SKM-1 (cell line): ENCODE measurements around the gene C1QTNF9.
"Not testable (repeated sequence)": the region's sequence is repeated elsewhere in the genome, so short reads cannot be mapped to it uniquely, and the experiment has no call there.

Source experiments
- DNase-seq: peaks from one replicate; lab custom pipeline; 2025; ENCODE audit not compliant: unreplicated experiment; lab: John Stamatoyannopoulos, UW

Gene C1QTNF9

GRCh38 chr13:24281188-24282008, 28.0 kb upstream of the C1QTNF9 start:
- DNase-seq = no peak

DNA sequence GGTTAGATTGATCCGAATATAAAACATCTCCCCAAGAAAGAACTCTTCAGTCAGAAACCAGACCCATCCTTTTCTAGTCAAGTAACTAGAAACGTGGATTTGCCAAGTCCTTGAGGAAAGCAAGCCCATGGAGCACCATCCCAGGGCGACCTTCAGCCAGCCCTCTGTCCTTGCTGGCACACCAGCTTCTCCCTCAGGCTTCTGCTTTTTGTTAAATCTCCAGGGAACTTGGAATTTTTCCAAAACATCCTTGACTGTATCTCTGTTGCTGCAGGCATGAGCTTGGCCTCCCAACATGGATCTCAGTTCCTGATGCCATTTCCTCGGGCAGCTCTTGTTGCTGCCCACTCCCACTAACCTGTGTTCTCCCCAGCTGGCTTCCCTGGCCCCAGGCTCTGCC, 27.1 kb upstream of the C1QTNF9 start:
- no peak for DNase-seq

DNA sequence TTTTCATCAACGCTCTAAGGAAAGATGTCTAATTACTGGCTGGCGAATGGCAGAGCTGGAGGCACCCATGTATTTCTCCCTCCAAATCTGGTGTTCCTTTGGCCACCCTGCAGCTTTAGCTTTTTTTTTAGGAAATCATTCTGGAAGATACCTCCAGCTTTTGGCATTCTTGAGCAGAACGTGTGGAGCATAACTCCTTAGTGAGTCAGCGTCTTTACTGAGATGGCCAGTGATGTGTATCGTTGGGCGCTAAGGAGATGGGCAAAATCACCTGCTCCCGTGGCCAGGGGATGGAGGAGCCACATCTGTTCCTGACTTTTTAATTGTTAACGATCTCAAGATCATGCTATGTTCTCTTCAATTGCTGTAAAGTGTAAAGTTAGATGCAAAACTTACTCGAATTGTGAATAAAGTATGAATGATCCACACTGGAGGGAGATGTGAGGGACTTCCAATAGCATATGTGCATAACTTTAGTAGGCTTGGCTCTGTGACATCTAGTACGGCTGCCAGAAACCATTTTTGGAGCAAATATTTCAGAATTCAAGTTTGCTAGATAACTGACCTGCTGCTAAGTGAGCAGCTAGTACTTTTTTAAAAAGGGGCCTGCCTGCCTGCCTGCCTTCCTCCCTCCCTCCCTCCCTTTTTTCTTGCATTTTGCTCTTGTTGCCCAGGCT, 24.4 kb upstream of the C1QTNF9 start:
- no peak for DNase-seq

DNA sequence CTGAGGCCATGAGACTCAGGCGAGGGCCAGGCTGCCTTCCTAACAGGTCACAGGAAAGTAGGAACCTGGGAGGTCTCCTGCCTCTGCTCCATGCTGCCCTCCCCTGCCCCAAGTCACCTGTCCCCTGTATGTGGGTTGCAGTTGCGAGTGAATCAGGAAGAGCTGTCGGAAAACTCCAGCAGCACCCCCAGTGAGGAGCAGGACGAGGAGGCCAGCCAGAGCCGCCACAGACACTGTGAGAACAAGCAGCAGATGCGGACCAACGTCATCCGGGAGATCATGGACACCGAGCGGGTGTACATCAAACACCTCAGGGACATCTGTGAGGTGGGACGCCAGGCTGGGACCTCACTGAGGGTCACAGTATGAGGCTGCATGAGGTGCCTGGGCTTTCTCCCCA, 22.8 kb upstream of the C1QTNF9 start:
- no peak for DNase-seq

DNA sequence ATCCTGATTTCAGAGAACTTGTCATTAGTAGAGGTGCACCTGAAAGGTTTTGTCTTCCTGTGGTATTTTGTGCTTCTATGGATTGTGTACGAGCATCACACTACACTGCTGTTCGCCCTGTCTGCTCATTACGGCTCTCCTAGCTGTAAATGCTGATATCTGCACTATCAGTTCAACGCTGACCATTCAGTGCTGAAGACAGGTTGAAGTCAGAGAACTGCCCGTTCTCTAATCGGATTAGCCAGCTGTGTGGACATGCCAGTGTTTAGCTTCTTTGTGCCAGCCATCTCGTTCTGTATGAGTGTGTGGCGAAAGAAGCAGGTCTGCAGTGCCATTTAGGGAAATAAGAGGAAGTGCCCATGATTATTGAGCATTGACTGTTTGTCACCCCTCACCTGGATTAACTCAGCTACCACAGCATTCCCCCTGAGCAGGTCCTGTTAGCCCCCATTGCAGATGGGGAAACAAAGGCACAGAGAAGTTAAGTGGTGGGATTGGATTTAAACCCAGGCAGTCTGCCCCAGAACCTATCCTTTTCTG, 21.6 kb upstream of the C1QTNF9 start:
- DNase-seq = no peak

GRCh38 chr13:24288870-24289269, 20.5 kb upstream of the C1QTNF9 start:
- no peak for DNase-seq

GRCh38 chr13:24290280-24290932, 19.0 kb upstream of the C1QTNF9 start:
- DNase-seq = no peak

- no peak for DNase-seq
These were observed 16.9 kb upstream of the C1QTNF9 start for GRCh38 chr13:24292481-24292880.

DNA sequence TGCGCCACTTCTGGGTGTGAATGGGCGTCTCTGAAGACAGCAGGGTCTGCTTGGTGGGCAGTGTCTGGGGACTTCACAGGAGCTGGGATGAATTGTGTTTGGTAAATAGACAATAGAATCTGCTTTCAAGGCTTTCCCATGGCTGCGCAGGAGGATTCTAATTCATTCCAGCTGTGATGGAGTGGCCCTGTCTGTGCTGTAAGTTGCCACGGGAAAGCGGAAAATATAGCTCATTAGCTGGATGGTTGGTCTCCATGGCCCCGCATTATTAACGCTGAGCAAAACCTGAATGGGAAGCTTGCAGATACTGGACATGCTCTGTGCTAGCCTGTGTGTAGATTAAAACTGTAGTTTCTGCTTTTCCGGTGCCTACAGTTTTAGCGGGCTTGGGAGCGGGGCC, 15.6 kb upstream of the C1QTNF9 start:
- no peak for DNase-seq

DNA sequence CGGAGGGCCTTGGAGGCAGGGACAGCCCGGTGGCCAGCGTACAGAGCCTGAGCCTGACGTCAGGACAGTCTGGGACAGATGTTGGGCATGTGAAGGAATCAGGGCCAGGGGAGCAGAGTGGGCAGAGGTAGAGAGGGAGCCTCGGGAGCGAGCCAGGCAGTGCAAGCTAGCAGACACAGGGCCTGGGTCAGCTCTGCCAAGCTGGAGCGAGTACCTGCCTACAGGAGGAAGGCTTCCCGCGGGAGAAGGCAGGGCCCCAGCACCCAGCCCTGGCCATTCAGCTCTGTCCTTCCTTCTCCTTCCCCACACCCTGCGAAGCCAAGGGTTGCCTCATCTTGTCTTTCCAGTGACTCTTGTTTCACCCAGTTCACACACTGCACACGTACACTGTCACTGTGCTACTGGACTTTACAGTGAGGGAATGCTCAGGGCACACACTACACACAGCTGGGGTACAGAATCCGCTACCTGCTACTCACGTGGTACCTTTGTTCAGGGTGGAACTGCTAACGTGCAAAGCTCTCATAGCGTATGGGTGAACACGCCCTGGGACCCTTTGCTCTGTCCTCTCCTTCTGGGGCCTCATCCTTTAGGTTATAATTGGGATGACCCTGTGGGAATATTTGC, 9.8 kb upstream of the C1QTNF9 start:
- DNase-seq = no peak

DNA sequence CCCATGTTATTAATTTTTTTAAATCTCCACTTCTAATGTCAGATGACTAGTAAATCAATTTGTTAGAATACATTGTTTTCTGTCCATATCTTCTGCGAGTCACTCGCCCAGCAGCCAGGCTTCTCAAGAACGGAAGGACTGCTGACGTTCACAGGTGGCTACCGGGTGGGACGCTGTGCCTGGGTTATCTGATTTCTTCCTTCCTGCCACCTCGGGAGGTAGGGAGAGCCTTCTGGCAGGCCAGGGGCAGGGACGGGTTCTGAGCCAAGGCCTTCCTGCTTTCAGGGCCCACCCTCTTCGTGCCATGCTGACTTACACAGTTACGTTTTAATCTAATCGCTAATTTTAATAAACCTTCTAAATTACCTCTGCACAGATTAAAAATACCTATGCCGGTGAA, 7.9 kb upstream of the C1QTNF9 start:
- DNase-seq = no peak

- DNase-seq = no peak
These were observed 7.5 kb upstream of the C1QTNF9 start for GRCh38 chr13:24301911-24302310.

DNA sequence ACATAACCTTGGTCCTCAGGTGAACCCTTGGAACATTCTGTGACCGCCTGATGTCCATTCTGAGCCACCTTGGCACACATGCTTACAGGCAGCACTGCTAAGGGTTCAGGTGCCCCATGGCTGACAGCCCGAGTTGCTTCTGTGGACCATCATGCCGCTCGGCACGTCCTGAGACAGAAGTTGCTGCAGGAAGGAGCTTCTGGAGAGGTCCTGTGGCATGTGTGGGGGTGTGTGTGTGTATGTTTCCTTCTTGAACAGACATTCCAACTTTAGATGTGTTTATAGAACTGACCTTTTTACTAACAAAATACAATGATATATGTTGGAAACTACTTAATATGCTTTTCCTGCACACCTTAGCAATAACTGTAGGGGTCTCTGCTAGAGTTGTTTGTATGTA, 4.8 kb upstream of the C1QTNF9 start:
- DNase-seq = no peak

DNA sequence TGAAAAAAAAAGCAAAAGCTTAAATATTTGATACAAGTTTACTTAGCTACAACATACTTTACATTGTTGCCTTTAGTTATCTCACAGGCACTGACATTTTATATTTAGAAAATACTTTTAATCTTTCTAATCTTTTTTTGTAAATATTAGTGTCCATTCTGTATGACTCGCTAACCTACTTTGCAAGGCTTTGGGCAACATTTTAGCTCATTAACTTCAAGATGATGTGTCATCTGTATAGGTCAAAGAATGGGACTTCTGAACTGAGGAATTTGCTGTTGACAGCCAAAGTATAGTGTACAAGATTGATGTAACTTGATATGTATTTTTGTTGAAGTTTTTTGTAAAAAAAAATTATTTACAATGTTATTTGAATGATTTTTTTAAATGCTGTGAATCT, 2.7 kb upstream of the C1QTNF9 start:
- no peak for DNase-seq

DNA sequence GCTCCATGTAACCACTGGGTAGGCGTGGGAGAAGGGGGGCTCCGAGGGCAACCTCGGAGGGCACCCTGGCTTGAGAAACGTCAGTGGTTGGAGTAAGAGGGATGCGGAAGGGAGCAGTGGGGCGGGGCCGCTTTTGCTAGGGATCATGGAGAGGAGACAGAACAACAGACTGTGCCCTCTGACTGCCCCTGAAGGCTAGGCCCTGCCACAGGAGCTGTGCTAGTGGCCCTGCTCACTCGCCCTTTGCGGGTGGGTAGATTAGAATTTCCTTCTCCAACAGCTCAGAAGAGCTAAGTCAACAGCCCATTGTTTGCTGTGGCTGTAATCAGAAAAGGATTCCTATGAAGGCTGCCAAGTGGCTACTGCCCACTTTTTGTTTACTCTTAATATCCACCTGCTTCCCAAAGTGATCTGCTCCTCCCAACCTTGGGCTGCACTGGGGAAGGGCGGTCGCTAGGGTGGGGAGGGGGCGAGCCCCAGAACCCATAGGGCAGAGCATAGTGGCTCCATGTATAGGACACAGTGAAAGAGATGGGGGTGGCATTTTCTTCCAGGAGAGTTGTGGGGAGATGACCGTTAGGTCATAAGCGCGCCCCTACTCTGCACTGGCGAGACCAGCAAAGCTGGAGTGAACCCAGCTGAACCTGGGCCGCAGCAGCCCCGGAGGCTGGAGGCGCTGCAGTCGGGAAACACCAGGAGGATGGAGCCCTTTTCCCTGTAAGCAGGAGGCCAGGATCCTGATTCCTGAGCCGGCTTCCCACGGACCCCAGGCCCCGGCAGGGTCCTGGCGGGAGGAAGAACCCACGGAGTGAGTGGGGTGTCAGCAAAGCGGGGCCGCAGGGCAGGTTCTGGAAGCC, 1.9 kb upstream of the C1QTNF9 start:
- DNase-seq = no peak

DNA sequence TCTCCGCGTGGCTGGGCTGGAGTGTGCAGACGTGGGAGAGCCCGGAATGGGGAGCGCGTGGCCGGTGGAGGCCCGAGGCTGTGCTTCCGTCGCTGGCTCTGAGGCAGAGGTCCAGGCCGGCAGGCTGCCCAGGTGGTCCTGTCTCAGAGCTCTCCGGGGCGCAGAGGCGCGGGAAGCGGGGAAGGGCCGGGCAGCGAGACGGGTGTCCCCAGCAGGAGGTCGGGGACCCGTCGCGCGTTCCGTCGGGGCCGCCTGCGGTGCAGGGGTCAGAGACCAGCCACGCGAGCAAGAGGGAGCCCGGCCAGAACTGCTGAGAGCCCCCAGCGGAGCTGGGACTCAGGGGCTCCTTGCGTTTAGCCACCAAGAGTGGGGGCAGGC, 1.3 kb upstream of the C1QTNF9 start:
- no peak for DNase-seq

DNA sequence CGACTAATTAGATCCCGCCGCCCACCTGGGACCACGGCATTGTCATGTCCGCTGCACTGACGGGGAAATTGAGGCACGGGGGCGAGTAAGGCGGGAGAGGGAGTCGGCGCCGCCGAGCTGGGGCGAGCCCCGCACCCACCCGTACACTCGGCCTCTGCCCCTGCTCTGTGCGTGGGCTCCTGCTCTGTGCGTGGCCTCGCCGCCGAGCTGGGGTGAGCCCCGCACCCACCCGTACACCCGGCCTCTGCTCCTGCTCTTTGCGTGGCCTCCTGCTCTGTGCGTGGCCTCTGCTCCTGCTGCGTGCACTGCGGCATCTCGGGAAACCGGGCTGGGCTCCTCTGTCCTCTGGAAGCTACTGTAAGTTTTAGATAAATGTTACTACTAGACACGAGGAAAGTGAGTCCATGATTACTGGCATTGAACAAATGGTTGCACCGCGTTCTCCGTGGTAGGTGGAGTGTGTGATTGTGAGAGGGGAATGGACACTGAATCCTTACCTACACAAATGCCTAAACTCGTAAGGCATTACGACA, 826 bp upstream of the C1QTNF9 start:
- DNase-seq = no peak

- DNase-seq = no peak
These were observed 4.1 kb downstream of the C1QTNF9 start for GRCh38 chr13:24313439-24313838.

- DNase-seq = not testable (repeated sequence)
These were observed 8.5 kb downstream of the C1QTNF9 start for GRCh38 chr13:24317835-24318234.

DNA sequence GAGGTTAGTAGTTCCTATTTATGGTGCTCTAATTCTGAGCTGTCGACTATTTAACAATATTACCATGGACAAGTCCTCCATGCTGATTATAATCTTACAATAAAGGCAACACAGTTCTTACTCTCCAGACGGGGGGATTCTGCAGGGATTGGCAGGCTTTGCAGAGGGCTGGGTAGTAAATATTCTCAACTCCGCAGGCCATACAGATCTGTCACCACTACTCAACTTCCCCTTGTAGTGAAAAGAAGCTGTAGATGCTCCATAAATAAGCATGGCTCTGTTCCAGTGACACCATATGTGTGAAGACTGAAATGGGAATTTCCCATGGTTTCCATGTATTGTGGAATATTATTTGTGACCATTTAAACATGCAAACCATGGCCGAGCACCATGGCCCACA, 9.5 kb downstream of the C1QTNF9 start:
- DNase-seq = not testable (repeated sequence)
